Endothelial cell of umbilical vein (primary cell): ENCODE results near the gene SELENOH. TPM values are rescaled to one million over a fixed set of nuclear protein-coding genes. Genes with fewer than 3 reads are reported as not detected.

Experiments used
- Bru-seq: library from RNA; stranded (reverse); fragments of 400-500 nt; gene quantifications from one replicate; lab custom pipeline; 2021; lab: Mats Ljungman, UMichigan
- BruChase-seq, 2 experiments: library from RNA; stranded (reverse); fragments of 400-500 nt; gene quantifications; one replicate each; lab custom pipeline; 2021; lab: Mats Ljungman, UMichigan
- BruUV-seq: library from RNA; stranded (reverse); fragments of 400-500 nt; replicated peaks from 2 replicates; lab custom pipeline; 2021; lab: Mats Ljungman, UMichigan
- CTCF ChIA-PET: fragments of 300-600, 350-600 bp; sonication (Branson Sonifier 250); formaldehyde crosslinking; loops from one replicate; lab custom pipeline; 2021; ENCODE audit warnings: antibody characterized with exemption, inconsistent platforms; lab: Charles Lee
- POLR2A ChIA-PET: fragments of 300-600, 350-600 bp; sonication (Branson Sonifier 250); formaldehyde crosslinking; loops from one replicate; lab custom pipeline; 2021; ENCODE audit warnings: antibody characterized with exemption, inconsistent platforms; lab: Charles Lee
- DNase-seq: peaks from one replicate; pipeline ENCODE4 v3.0.0-alpha.2; 2011; ENCODE audit warnings: low read depth, low spot score
- FAIRE-seq: peaks from 2 replicates; lab custom pipeline; 2011; peaks lifted over from hg19 to GRCh38; lab: Jason Lieb, UNC
- H2AFZ ChIP-seq: 2 replicates; pipeline ENCODE4 v1.6.0; 2012; ENCODE audit warnings: low read depth, low read length, control low read depth, inconsistent platforms
- H3K27ac ChIP-seq: 2 replicates; pipeline ENCODE4 v1.5.1; 2011; ENCODE audit warnings: low read depth, mild to moderate bottlenecking, control low read depth, low read length, moderate library complexity; ENCODE audit not compliant: insufficient read depth
- H3K27me3 ChIP-seq, 2 experiments: 2 replicates each; pipeline versions ENCODE4 v1.6.0 to v1.6.1; 2011; ENCODE audit warnings: low read length in 2 of 2, mixed read lengths in 1 of 2; ENCODE audit not compliant: control insufficient read depth in 2 of 2, insufficient read depth in 2 of 2
- H3K36me3 ChIP-seq, 2 experiments: 2 replicates in 1 of 2; 3 replicates in 1 of 2; pipeline ENCODE4 v1.5.1; 2011; ENCODE audit warnings: low read length in 2 of 2, mild to moderate bottlenecking in 1 of 2, moderate library complexity in 1 of 2; ENCODE audit not compliant: control insufficient read depth in 2 of 2, insufficient read depth in 2 of 2; ENCODE audit errors: extremely low read depth in 1 of 2
- H3K4me1 ChIP-seq: 3 replicates; pipeline ENCODE4 v1.5.1; 2011; ENCODE audit warnings: mild to moderate bottlenecking, low read length; ENCODE audit not compliant: control insufficient read depth, insufficient read depth; ENCODE audit errors: extremely low read depth
- H3K4me2 ChIP-seq: 2 replicates; pipeline ENCODE4 v1.6.1; 2011; ENCODE audit warnings: low read length, control low read depth, mixed read lengths; ENCODE audit not compliant: insufficient read depth
- H3K4me3 ChIP-seq, 3 experiments: fragments of 200-600 bp in 1 of 3; sonication (generic), shearing (Covaris generic) in 1 of 3; replicated peaks in 1 of 3; 2 replicates each; pipeline ENCODE4 v1.5.1; 2011 to 2016; ENCODE audit warnings: control low read depth in 3 of 3, low read length in 3 of 3, mild to moderate bottlenecking in 2 of 3, inconsistent platforms in 1 of 3, low read depth in 1 of 3, moderate library complexity in 1 of 3; ENCODE audit not compliant: insufficient read depth in 1 of 3
- H3K79me2 ChIP-seq: 2 replicates; pipeline ENCODE4 v1.6.0; 2012; ENCODE audit warnings: low read length, inconsistent platforms; ENCODE audit not compliant: control insufficient read depth, insufficient read depth
- H3K9ac ChIP-seq: replicated peaks from 2 replicates; pipeline ENCODE3; 2011; ENCODE audit warnings: low read length, control low read depth; ENCODE audit not compliant: insufficient read depth; ENCODE audit errors: extremely low read depth
- H3K9me1 ChIP-seq: replicated peaks from 3 replicates; pipeline ENCODE4 v1.6.0; 2011; ENCODE audit warnings: mild to moderate bottlenecking, low read length; ENCODE audit not compliant: control insufficient read depth, insufficient read depth; ENCODE audit errors: extremely low read depth
- H3K9me3 ChIP-seq: replicated peaks from 2 replicates; pipeline ENCODE4 v1.5.1; 2012; ENCODE audit warnings: low read length, inconsistent platforms; ENCODE audit not compliant: control insufficient read depth, insufficient read depth
- H4K20me1 ChIP-seq: replicated peaks from 2 replicates; pipeline ENCODE3; 2011; ENCODE audit warnings: mild to moderate bottlenecking, low read length; ENCODE audit not compliant: control insufficient read depth, insufficient read depth; ENCODE audit errors: extremely low read depth
- FOS ChIP-seq: IDR thresholded peaks from 2 replicates; pipeline ENCODE4 v1.6.1; 2011; ENCODE audit warnings: mild to moderate bottlenecking, low read length, moderate library complexity, borderline replicate concordance; ENCODE audit not compliant: insufficient read depth
- MAX ChIP-seq: IDR thresholded peaks from 2 replicates; pipeline ENCODE4 v1.6.1; 2011; ENCODE audit not compliant: insufficient read depth, insufficient read length
- MYC ChIP-seq: IDR thresholded peaks from one replicate; pipeline ENCODE4 v1.6.1; 2011; ENCODE audit warnings: mild to moderate bottlenecking, low read depth, low read length
- POLR2A ChIP-seq: IDR thresholded peaks from 2 replicates; pipeline ENCODE4 v1.6.1; 2012; ENCODE audit warnings: low read depth, mild to moderate bottlenecking, control low read depth, low read length
- POLR2AphosphoS5 ChIP-seq: IDR thresholded peaks from 2 replicates; pipeline ENCODE4 v1.6.1; 2012; ENCODE audit warnings: low read depth, mild to moderate bottlenecking, control low read depth, low read length, moderate library complexity; ENCODE audit not compliant: insufficient read depth
- dilution Hi-C: fragments of 300-500 bp; cut with MboI; formaldehyde crosslinking; loops from one replicate; pipeline ENCODE4 v1.15.0; 2019; ENCODE audit warnings: low sequenced_read_pairs; ENCODE audit not compliant: extremely low pct_ligation_motif_present
- intact Hi-C: fragments of 100-400 bp; cut with micrococcal nuclease; formaldehyde crosslinking; loops from one replicate; pipeline ENCODE4 v1.10.0; 2022
- long read RNA-seq: library from polyadenylated mRNA; stranded (forward); transcript quantifications from one replicate; pipeline ENCODE4 v2.0.0, GENCODE V29; 2021
- polyA minus RNA-seq, 3 experiments: library from RNA; depleted of rRNA, polyadenylated mRNA; stranded (reverse); fragments of >200 nt; gene quantifications; 1 replicate in 1 of 3; 2 replicates in 2 of 3; pipeline ENCODE4 v1.2.3, GENCODE V29; 2011
- polyA plus RNA-seq, 4 experiments: library from polyadenylated mRNA; depleted of rRNA in 3 of 4; stranded (reverse) in 3 of 4; unstranded in 1 of 4; fragments of >200 nt; gene quantifications; 2 replicates each; pipeline versions ENCODE4 v1.2.1 to v1.2.3, GENCODE V29; 2011 to 2012; ENCODE audit warnings: missing spikeins in 1 of 4
- total RNA-seq: library from RNA; stranded (reverse); gene quantifications from 2 replicates; pipeline ENCODE4 v1.2.3, GENCODE V29; 2021

SELENOH gene
- total RNA-seq: 161 and 167 TPM in 2 replicates
- polyA plus RNA-seq: 218 and 247 TPM in 2 replicates
- polyA plus RNA-seq (2011; cell fraction: cytosol; rRNA removed): 118 and 162 TPM in 2 replicates
- 66.1 and 97.0 TPM in 2 replicates for polyA plus RNA-seq (2011; cell fraction: nucleus; rRNA removed)
- polyA plus RNA-seq (2012): 120 and 149 TPM in 2 replicates
- polyA minus RNA-seq: 21.4 and 25.1 TPM in 2 replicates
- 41.6 TPM for polyA minus RNA-seq (2011; cell fraction: cytosol; rRNA and poly(A)+ RNA removed)
- polyA minus RNA-seq (2011; cell fraction: nucleus; rRNA and poly(A)+ RNA removed): 26.5 and 33.3 TPM in 2 replicates
- Bru-seq, nascent RNA: percentile 91 among the genes with signal in this experiment
- percentile 95 among the genes with signal in this experiment for BruChase-seq, experiment 1, labeled RNA remaining after a 6-hour chase
- BruChase-seq, experiment 2, labeled RNA remaining after a 2-hour chase: percentile 95 among the genes with signal in this experiment
- long read RNA-seq, transcript SELENOH-201 (3 exons, 833 nt): minor isoform, 6 of 461 reads
- long read RNA-seq, transcript SELENOH-202 (4 exons, 469 nt): minor isoform, 9 of 461 reads
- long read RNA-seq, transcript SELENOH-204 (4 exons, 818 nt): major isoform, 430 of 461 reads
- long read RNA-seq, partial matches to known transcripts: 3 of 461 reads
- long read RNA-seq, other reads (novel, unspliced or antisense): 10 of 461 reads

- peaks cover 0 to 21% of the 10 kb centered on the region in 2 experiments for H3K36me3 ChIP-seq
- dilution Hi-C loops (no loop called here), intact Hi-C loops (loop anchor here (1.0 to 2.0 kb wide), 5 partner anchors 21 to 74 kb away; partner anchors contain the start of genes MED19 and TMX2)
- H3K9me3 ChIP-seq: no peaks in the 10 kb centered on the region
- H2AFZ ChIP-seq: peak within 1 kb of the TSS; percentile 50
- peak within 1 kb of the TSS; percentile 95 for H3K4me2 ChIP-seq
- peak within 1 kb of the TSS; percentile 76 for H3K9ac ChIP-seq
- H3K4me3 ChIP-seq: peak within 1 kb of the TSS; percentile 55 to 94 (median 75)
- ChIA-PET POLR2A (interaction anchor here (0.7 to 1.6 kb wide), 8 partner anchors 9 to 59 kb away, joined by 3 to 5 read pairs (median 4); partner anchors contain the start of genes BTBD18, MED19 and TMX2), CTCF (interaction anchor here (1.0 to 3.5 kb wide), 6 partner anchors 10 to 97 kb away, joined by 3 to 45 read pairs (median 4); partner anchors contain the start of genes BTBD18 and MED19)
- no peaks in the 10 kb centered on the region for H4K20me1 ChIP-seq
- H3K27ac ChIP-seq: peak within 1 kb of the TSS; percentile 71
- TF ChIP-seq MYC (peak; percentile 82), POLR2AphosphoS5 (peak; percentile 98), POLR2A (peak; percentile 95), FOS (no peak), MAX (peak; percentile 97)
- no TSS peak for BruUV-seq
- no peaks in the 10 kb centered on the region for H3K27me3 ChIP-seq
- H3K4me1 ChIP-seq: peaks cover 11% of the 10 kb centered on the region
- peak; percentile 99 for FAIRE-seq
- peak; percentile 98 for DNase-seq
- peaks cover 12% of the 10 kb centered on the region for H3K79me2 ChIP-seq
- H3K9me1 ChIP-seq: no peaks in the 10 kb centered on the region
Observed at GRCh38 chr11:57741132-57742086, at the start of gene SELENOH. SELENOH (plus strand) TSS chr11:57741491; CDS start chr11:57741596, 105 bp downstream.
